HepG2 (cell line): ENCODE results near the gene CTSA. TPM values are rescaled to one million over a fixed set of nuclear protein-coding genes. Genes with fewer than 3 reads are reported as not detected.

ENCODE experiments used
- ATF7 ChIP-seq, 2 experiments: fragments of 450-650 bp in 1 of 2; sonication (generic) in 1 of 2; formaldehyde crosslinking in 1 of 2; IDR thresholded peaks; 2 replicates each; pipeline versions ENCODE4 v1.4.0 to v1.6.1; 2016 to 2020; ENCODE audit warnings: antibody characterized with exemption in 1 of 2, mild to moderate bottlenecking in 1 of 2, missing genetic modification reagents in 1 of 2
- CHD4 ChIP-seq: fragments of 200-600 bp; sonication (generic); IDR thresholded peaks from 2 replicates; pipeline ENCODE4 v1.7.0; 2017; ENCODE audit warnings: mild to moderate bottlenecking, low read length, borderline replicate concordance
- GPN1 ChIP-seq: sonication (generic); formaldehyde crosslinking; IDR thresholded peaks from 2 replicates; pipeline ENCODE4 v1.5.1; 2020; ENCODE audit warnings: missing genetic modification reagents, borderline replicate concordance
- KLF13 ChIP-seq: sonication (generic); formaldehyde crosslinking; IDR thresholded peaks from 2 replicates; pipeline ENCODE4 v1.4.0; 2020; ENCODE audit warnings: mild to moderate bottlenecking, missing genetic modification reagents
- NFYB ChIP-seq: sonication (generic); formaldehyde crosslinking; IDR thresholded peaks from 2 replicates; pipeline ENCODE4 v1.4.0; 2020; ENCODE audit warnings: missing genetic modification reagents
- PCBP1 ChIP-seq: fragments of 200-400 bp; formaldehyde crosslinking; IDR thresholded peaks from 2 replicates; pipeline ENCODE4 v1.6.1; 2017; ENCODE audit warnings: mild to moderate bottlenecking, low read depth, low read length, borderline replicate concordance
- POLR2AphosphoS5 ChIP-seq: IDR thresholded peaks from 2 replicates; pipeline ENCODE4 v1.6.1; 2012; ENCODE audit warnings: low read depth, low read length
- RBM22 ChIP-seq: fragments of 200-400 bp; formaldehyde crosslinking; optimal IDR thresholded peaks from 2 replicates; pipeline ENCODE3; 2017; ENCODE audit warnings: mild to moderate bottlenecking, low read length, moderate library complexity
- SRF ChIP-seq: IDR thresholded peaks from 2 replicates; pipeline ENCODE4 v1.6.1; 2011; ENCODE audit warnings: mild to moderate bottlenecking, low read depth, low read length, moderate library complexity
- ZNF337 ChIP-seq: sonication (generic); formaldehyde crosslinking; IDR thresholded peaks from 2 replicates; pipeline ENCODE4 v1.5.1; 2020; ENCODE audit warnings: missing genetic modification reagents, low read depth, mild to moderate bottlenecking, borderline replicate concordance
- ZNF468 ChIP-seq: sonication (generic); formaldehyde crosslinking; IDR thresholded peaks from 2 replicates; pipeline ENCODE4 v1.8.0; 2022; ENCODE audit warnings: mild to moderate bottlenecking, moderate library complexity, missing genetic modification reagents
- ZNF484 ChIP-seq: sonication (generic); formaldehyde crosslinking; IDR thresholded peaks from 2 replicates; pipeline ENCODE4 v1.5.1; 2020; ENCODE audit warnings: mild to moderate bottlenecking, low read depth, missing genetic modification reagents, borderline replicate concordance
- ZNF530 ChIP-seq: sonication (generic); formaldehyde crosslinking; IDR thresholded peaks from 2 replicates; pipeline ENCODE4 v1.5.0; 2020; ENCODE audit warnings: low read depth, mild to moderate bottlenecking, missing genetic modification reagents
- ZNF570 ChIP-seq: sonication (generic); formaldehyde crosslinking; IDR thresholded peaks from 2 replicates; pipeline ENCODE4 v1.4.0; 2020; ENCODE audit warnings: mild to moderate bottlenecking, missing genetic modification reagents, borderline replicate concordance
- ZNF678 ChIP-seq: sonication (generic); formaldehyde crosslinking; IDR thresholded peaks from 2 replicates; pipeline ENCODE4 v1.4.0; 2020; ENCODE audit warnings: mild to moderate bottlenecking, missing genetic modification reagents
- polyA plus RNA-seq, 8 experiments: library from polyadenylated mRNA; depleted of rRNA in 3 of 8; stranded (reverse) in 7 of 8; unstranded in 1 of 8; fragments of >200 nt; fragmentation: Illumina TruSeq in 4 of 8; extraction: Trizol in 4 of 8; gene quantifications; 2 replicates each; pipeline versions ENCODE4 v1.2.1 to v1.2.3, GENCODE V29; 2011 to 2016; ENCODE audit warnings: low read depth in 4 of 8, missing spikeins in 1 of 8, mixed read lengths in 1 of 8; ENCODE audit not compliant: insufficient read depth in 1 of 8
- total RNA-seq, 5 experiments: library from RNA; depleted of rRNA; stranded (reverse); fragments of >200 nt; fragmentation: Illumina TruSeq; extraction: Trizol; gene quantifications; 2 replicates each; pipeline ENCODE4 v1.2.3, GENCODE V29; 2016; ENCODE audit warnings: low read depth in 1 of 5
- TF ChIP-seq, protein P1 (sequence below): sonication (generic); formaldehyde crosslinking; IDR thresholded peaks from 2 replicates; pipeline ENCODE4 v1.8.0; 2022; ENCODE audit warnings: mild to moderate bottlenecking, missing genetic modification reagents, moderate library complexity
- TF ChIP-seq, protein P2 (sequence below): sonication (generic); formaldehyde crosslinking; IDR thresholded peaks from 2 replicates; pipeline ENCODE4 v1.4.0; 2020; ENCODE audit warnings: missing genetic modification reagents, low read depth, mild to moderate bottlenecking, borderline replicate concordance
- TF ChIP-seq, protein P3 (sequence below): sonication (generic); formaldehyde crosslinking; IDR thresholded peaks from 2 replicates; pipeline ENCODE4 v1.4.0; 2020; ENCODE audit warnings: mild to moderate bottlenecking, missing genetic modification reagents, borderline replicate concordance
- TF ChIP-seq, protein P4 (sequence below): sonication (generic); formaldehyde crosslinking; IDR thresholded peaks from 2 replicates; pipeline ENCODE4 v1.8.1; 2023; ENCODE audit warnings: mild to moderate bottlenecking, moderate library complexity, missing genetic modification reagents

Gene CTSA
- total and polyA plus RNA-seq, 2 of the 13 experiments (the other 11 are each of a cell fraction or from before 2014, with no cell fraction given): 202 to 231 TPM

DNA sequence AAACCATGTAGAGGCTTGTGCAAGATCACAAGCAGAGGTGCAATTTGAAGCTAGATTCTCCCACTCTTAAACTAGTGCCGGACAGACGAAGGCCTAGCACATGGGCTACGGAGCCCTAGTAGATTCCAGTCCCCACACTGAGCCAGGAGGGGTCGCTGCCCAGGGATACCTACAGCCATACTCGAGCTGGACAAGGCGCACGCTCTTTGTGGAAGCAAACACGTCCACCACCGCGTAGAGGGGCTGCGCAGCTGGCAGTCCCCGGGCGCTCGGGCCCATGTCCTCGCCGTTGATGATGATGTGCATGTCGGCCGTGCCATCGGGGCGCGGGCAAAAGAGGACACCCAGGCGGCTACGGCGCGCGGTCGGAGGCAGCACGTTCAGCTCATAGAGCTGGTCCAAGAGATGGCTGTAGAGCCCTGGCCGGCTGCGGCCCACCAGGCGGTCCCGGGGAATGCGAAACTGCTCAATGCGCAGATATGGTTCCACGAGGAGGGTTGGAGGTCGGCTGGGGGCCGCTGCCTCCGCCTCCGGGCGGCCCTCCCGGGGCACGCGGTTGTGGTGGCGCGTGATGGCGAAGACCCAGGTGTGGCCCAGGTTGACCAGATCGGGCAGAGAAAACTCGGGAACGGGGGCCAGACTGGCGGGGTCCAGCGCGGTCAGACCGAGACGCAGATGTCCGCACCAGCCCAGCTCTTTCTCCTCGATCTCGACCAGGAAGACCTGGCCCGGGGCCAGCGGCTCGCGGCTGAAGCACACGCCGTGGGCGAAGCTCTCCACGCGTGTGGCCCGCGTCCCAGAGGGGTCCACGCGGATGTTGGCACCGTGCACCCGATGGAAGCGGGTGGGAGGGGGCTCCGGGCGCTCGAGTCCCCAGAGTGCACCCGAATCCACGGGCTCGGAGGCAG is 804 bp upstream of the CTSA start (continued):
- TF ChIP-seq, protein P1, sequence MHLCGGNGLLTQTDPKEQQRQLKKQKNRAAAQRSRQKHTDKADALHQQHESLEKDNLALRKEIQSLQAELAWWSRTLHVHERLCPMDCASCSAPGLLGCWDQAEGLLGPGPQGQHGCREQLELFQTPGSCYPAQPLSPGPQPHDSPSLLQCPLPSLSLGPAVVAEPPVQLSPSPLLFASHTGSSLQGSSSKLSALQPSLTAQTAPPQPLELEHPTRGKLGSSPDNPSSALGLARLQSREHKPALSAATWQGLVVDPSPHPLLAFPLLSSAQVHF: no peak
- TF ChIP-seq PCBP1 (no peak), ZNF337 (CRISPR knock-in tag) (no peak; the same call in 1 of the 2 replicates), ATF7 (IDR thresholded peaks at IDR 0.05) (no peak), ATF7 (CRISPR knock-in tag; IDR thresholded peaks at IDR 0.05) (no peak; the same call in 1 of the 2 replicates), ZNF530 (CRISPR knock-in tag) (no peak), ZNF484 (CRISPR knock-in tag) (peak; percentile 71; the same call in 1 of the 2 replicates), POLR2AphosphoS5 (peak; percentile 74), GPN1 (CRISPR knock-in tag) (peak; percentile 13; the same call in 1 of the 2 replicates), ZNF678 (CRISPR knock-in tag) (no peak), SRF (no peak), RBM22 (no peak), ZNF468 (CRISPR knock-in tag) (no peak; the same call in 1 of the 2 replicates), CHD4 (no peak), NFYB (peak; percentile 42; the same call in 1 of the 2 replicates), KLF13 (CRISPR knock-in tag) (no peak), ZNF570 (CRISPR knock-in tag) (peak; percentile 1; the same call in 1 of the 2 replicates)
- TF ChIP-seq, protein P2, sequence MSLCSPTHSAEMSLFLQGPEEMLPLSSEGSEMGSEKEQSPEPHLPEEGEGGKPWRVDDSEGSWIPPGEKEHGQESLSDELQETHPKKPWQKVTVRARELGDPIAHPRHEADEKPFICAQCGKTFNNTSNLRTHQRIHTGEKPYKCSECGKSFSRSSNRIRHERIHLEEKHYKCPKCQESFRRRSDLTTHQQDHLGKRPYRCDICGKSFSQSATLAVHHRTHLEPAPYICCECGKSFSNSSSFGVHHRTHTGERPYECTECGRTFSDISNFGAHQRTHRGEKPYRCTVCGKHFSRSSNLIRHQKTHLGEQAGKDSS: no peak
- TF ChIP-seq, protein P3, sequence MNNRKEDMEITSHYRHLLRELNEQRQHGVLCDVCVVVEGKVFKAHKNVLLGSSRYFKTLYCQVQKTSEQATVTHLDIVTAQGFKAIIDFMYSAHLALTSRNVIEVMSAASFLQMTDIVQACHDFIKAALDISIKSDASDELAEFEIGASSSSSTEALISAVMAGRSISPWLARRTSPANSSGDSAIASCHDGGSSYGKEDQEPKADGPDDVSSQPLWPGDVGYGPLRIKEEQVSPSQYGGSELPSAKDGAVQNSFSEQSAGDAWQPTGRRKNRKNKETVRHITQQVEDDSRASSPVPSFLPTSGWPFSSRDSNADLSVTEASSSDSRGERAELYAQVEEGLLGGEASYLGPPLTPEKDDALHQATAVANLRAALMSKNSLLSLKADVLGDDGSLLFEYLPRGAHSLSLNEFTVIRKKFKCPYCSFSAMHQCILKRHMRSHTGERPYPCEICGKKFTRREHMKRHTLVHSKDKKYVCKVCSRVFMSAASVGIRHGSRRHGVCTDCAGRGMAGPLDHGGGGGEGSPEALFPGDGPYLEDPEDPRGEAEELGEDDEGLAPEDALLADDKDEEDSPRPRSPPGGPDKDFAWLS (CRISPR knock-in tag): no peak
- TF ChIP-seq, protein P4, sequence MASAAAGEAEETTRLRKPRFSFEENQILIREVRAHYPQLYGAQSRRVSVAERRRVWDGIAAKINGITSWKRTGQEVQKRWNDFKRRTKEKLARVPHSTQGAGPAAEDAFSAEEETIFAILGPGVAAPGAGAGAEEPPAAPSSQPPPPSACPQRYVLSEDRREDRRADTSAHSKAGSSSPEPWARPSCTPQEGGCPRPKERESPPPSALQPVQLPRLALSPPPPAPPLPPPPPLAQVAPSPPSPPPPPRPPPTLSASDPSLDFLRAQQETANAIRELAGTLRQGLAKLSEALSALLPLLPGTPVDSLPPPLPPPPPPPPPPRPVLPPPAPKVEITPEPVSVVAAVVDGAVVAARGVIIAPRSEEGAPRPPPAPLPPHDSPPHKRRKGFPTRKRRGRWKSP: no peak; the same call in 1 of the 2 replicates
